ENCODE data around the gene SLC2A4. TPM values are rescaled to one million over a fixed set of nuclear protein-coding genes. Genes with fewer than 3 reads are reported as not detected.

The SLC2A4 gene
- total RNA-seq, 1 donor from 2014 or later: 0.30 TPM

GRCh38 chr17:7236808-7237207, 44.7 kb upstream of the SLC2A4 start:
- H3K36me3 Mint-ChIP-seq (ENCODE audit: low read depth, unreplicated experiment): peaks cover 21% of the 10 kb centered on the region
- no peaks in the 10 kb centered on the region for H3K27me3 Mint-ChIP-seq (ENCODE audit: low read depth, unreplicated experiment)
- peaks cover 51% of the 10 kb centered on the region for H3K4me1 ChIP-seq (ENCODE audit: insufficient read depth, low read length)
- DNase-seq (ENCODE audit: low read depth) (no peak), FAIRE-seq (no peak)
- H3K4me2 ChIP-seq (ENCODE audit: low read length): peak overlapping the region; percentile 85
- H2AFZ ChIP-seq (ENCODE audit: low read depth, low read length): no peak overlapping the region
- peak overlapping the region; percentile 96 for H3K9ac ChIP-seq (ENCODE audit: low read length)
- peaks cover 90% of the 10 kb centered on the region for H3K79me2 ChIP-seq (ENCODE audit: insufficient read depth, low read length)
- H3K4me3 ChIP-seq (ENCODE audit: insufficient read depth, low read depth, low read length): no peak overlapping the region
- TF ChIP-seq CTCF (IDR thresholded peaks at IDR 0.05; ENCODE audit: insufficient read depth, low read depth, low read length) (no peak), EZH2 (IDR thresholded peaks at IDR 0.05; ENCODE audit: insufficient read depth, low read length) (no peak)
- H3K36me3 ChIP-seq (ENCODE audit: insufficient read depth, low read length): peaks cover 30% of the 10 kb centered on the region
- H3K27ac Mint-ChIP-seq (ENCODE audit: unreplicated experiment): peak overlapping the region; percentile 80
- H4K20me1 ChIP-seq (ENCODE audit: insufficient read depth, low read length): peaks cover 44% of the 10 kb centered on the region
- peak overlapping the region; percentile 85 for H3K4me3 Mint-ChIP-seq (ENCODE audit: unreplicated experiment)
- no peaks in the 10 kb centered on the region for H3K9me3 Mint-ChIP-seq (ENCODE audit: unreplicated experiment)
- peaks cover 47% of the 10 kb centered on the region for H3K4me1 Mint-ChIP-seq (ENCODE audit: low read depth, unreplicated experiment)
- no peaks in the 10 kb centered on the region for H3K27me3 ChIP-seq (ENCODE audit: insufficient read depth, low read length)
- H3K27ac ChIP-seq (ENCODE audit: low read depth, low read length): no peak overlapping the region
- no peaks in the 10 kb centered on the region for H3K9me3 ChIP-seq (ENCODE audit: insufficient read depth, low read depth, low read length)

GRCh38 chr17:7237266-7237760, 44.2 kb upstream of the SLC2A4 start:
- FAIRE-seq: no peak
- H3K4me1 ChIP-seq (ENCODE audit: insufficient read depth, low read length): peaks cover 47% of the 10 kb centered on the region
- no peak overlapping the region for H2AFZ ChIP-seq (ENCODE audit: low read depth, low read length)
- no peak for DNase-seq (ENCODE audit: low read depth)
- H3K4me2 ChIP-seq (ENCODE audit: low read length): peak overlapping the region; percentile 85
- H3K4me1 Mint-ChIP-seq (ENCODE audit: low read depth, unreplicated experiment): peaks cover 42% of the 10 kb centered on the region
- H3K27me3 Mint-ChIP-seq (ENCODE audit: low read depth, unreplicated experiment): no peaks in the 10 kb centered on the region
- H3K27me3 ChIP-seq (ENCODE audit: insufficient read depth, low read length): no peaks in the 10 kb centered on the region
- peak overlapping the region; percentile 85 for H3K4me3 Mint-ChIP-seq (ENCODE audit: unreplicated experiment)
- peaks cover 18% of the 10 kb centered on the region for H3K36me3 Mint-ChIP-seq (ENCODE audit: low read depth, unreplicated experiment)
- TF ChIP-seq EZH2 (IDR thresholded peaks at IDR 0.05; ENCODE audit: insufficient read depth, low read length): no peak
- TF ChIP-seq CTCF (IDR thresholded peaks at IDR 0.05; ENCODE audit: insufficient read depth, low read depth, low read length): no peak
- peak overlapping the region; percentile 80 for H3K27ac Mint-ChIP-seq (ENCODE audit: unreplicated experiment)
- H4K20me1 ChIP-seq (ENCODE audit: insufficient read depth, low read length): peaks cover 39% of the 10 kb centered on the region
- peak overlapping the region; percentile 96 for H3K9ac ChIP-seq (ENCODE audit: low read length)
- no peaks in the 10 kb centered on the region for H3K9me3 ChIP-seq (ENCODE audit: insufficient read depth, low read depth, low read length)
- H3K36me3 ChIP-seq (ENCODE audit: insufficient read depth, low read length): peaks cover 30% of the 10 kb centered on the region
- H3K27ac ChIP-seq (ENCODE audit: low read depth, low read length): peak overlapping the region; percentile 72
- H3K4me3 ChIP-seq (ENCODE audit: insufficient read depth, low read depth, low read length): peak overlapping the region; percentile 59
- no peaks in the 10 kb centered on the region for H3K9me3 Mint-ChIP-seq (ENCODE audit: unreplicated experiment)
- H3K79me2 ChIP-seq (ENCODE audit: insufficient read depth, low read length): peaks cover 89% of the 10 kb centered on the region

GRCh38 chr17:7237761-7238419, 43.6 kb upstream of the SLC2A4 start:
- H4K20me1 ChIP-seq (ENCODE audit: insufficient read depth, low read length): peaks cover 36% of the 10 kb centered on the region
- Mint-ChIP-seq H3K4me3 (ENCODE audit: unreplicated experiment) (peak overlapping the region; percentile 94), H3K9me3 (ENCODE audit: unreplicated experiment) (no peaks in the 10 kb centered on the region), H3K36me3 (ENCODE audit: low read depth, unreplicated experiment) (peaks cover 18% of the 10 kb centered on the region), H3K27me3 (ENCODE audit: low read depth, unreplicated experiment) (no peaks in the 10 kb centered on the region), H3K27ac (ENCODE audit: unreplicated experiment) (peak overlapping the region; percentile 80), H3K4me1 (ENCODE audit: low read depth, unreplicated experiment) (peaks cover 41% of the 10 kb centered on the region)
- peak overlapping the region; percentile 85 for H3K4me2 ChIP-seq (ENCODE audit: low read length)
- peaks cover 86% of the 10 kb centered on the region for H3K79me2 ChIP-seq (ENCODE audit: insufficient read depth, low read length)
- H3K27ac ChIP-seq (ENCODE audit: low read depth, low read length): peak overlapping the region; percentile 72
- no peak overlapping the region for H2AFZ ChIP-seq (ENCODE audit: low read depth, low read length)
- H3K9ac ChIP-seq (ENCODE audit: low read length): peak overlapping the region; percentile 96
- FAIRE-seq (no peak), DNase-seq (ENCODE audit: low read depth) (no peak)
- H3K4me3 ChIP-seq (ENCODE audit: insufficient read depth, low read depth, low read length): peak overlapping the region; percentile 91
- TF ChIP-seq EZH2 (IDR thresholded peaks at IDR 0.05; ENCODE audit: insufficient read depth, low read length) (no peak), CTCF (IDR thresholded peaks at IDR 0.05; ENCODE audit: insufficient read depth, low read depth, low read length) (no peak)
- H3K9me3 ChIP-seq (ENCODE audit: insufficient read depth, low read depth, low read length): no peaks in the 10 kb centered on the region
- peaks cover 30% of the 10 kb centered on the region for H3K36me3 ChIP-seq (ENCODE audit: insufficient read depth, low read length)
- H3K4me1 ChIP-seq (ENCODE audit: insufficient read depth, low read length): peaks cover 45% of the 10 kb centered on the region
- H3K27me3 ChIP-seq (ENCODE audit: insufficient read depth, low read length): no peaks in the 10 kb centered on the region

All from astrocyte (in vitro differentiated cells and primary cell).